Testis (tissue), 2 donors: ENCODE measurements around the gene EPM2A.

Experiments
- POLR2A ChIP-seq: fragments of 450-650 bp; IDR thresholded peaks from one replicate; pipeline ENCODE4 v1.6.1; 2017; ENCODE audit warnings: antibody characterized with exemption, mild to moderate bottlenecking, moderate library complexity
- TF ChIP-seq, protein P1 (sequence below), 3 experiments: fragments of 450-650 bp in 2 of 3; fragments of 200-600 bp in 1 of 3; sonication (generic) in 1 of 3; IDR thresholded peaks; one replicate each; pipeline ENCODE4 v1.5.1; 2016 to 2019; ENCODE audit warnings: antibody characterized with exemption in 3 of 3, mild to moderate bottlenecking in 2 of 3, moderate library complexity in 1 of 3

DNA sequence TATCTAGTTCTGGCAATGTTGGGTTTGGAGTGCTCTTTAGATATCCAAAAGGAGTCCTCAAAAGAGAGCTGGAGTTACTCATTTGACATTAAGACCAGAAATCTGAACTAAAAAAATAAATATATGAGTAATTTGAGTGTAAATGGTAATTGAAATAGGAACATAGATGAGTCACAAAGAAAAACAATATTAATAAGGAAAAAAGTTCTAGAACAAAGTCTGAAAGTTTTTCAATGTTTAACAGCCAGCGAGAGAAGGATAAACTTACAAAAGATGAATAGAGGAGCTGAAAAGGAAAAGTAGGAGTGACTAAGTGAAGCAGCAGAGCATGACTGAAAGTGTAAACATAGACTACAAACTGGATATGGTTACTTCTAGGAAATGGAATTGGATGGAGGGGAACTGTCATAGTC is 46.8 kb downstream of the EPM2A start:
- TF ChIP-seq, protein P1, sequence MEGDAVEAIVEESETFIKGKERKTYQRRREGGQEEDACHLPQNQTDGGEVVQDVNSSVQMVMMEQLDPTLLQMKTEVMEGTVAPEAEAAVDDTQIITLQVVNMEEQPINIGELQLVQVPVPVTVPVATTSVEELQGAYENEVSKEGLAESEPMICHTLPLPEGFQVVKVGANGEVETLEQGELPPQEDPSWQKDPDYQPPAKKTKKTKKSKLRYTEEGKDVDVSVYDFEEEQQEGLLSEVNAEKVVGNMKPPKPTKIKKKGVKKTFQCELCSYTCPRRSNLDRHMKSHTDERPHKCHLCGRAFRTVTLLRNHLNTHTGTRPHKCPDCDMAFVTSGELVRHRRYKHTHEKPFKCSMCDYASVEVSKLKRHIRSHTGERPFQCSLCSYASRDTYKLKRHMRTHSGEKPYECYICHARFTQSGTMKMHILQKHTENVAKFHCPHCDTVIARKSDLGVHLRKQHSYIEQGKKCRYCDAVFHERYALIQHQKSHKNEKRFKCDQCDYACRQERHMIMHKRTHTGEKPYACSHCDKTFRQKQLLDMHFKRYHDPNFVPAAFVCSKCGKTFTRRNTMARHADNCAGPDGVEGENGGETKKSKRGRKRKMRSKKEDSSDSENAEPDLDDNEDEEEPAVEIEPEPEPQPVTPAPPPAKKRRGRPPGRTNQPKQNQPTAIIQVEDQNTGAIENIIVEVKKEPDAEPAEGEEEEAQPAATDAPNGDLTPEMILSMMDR (IDR thresholded peaks at IDR 0.05) = no peak
- TF ChIP-seq POLR2A = no peak
